ENCODE results near the gene FBXW11. TPM values are rescaled to one million over a fixed set of nuclear protein-coding genes. Genes with fewer than 3 reads are reported as not detected.

Gene FBXW11
- total RNA-seq (ENCODE audit: low replicate concordance), result 64.8 and 68.4 TPM in 2 replicates

GRCh38 chr5:172006321-172007174 lies at the start of gene FBXW11:
Gene FBXW11 (minus strand): TSS chr5:172006638. CDS start chr5:172006502, 136 bp downstream.
- TF ChIP-seq, protein P1, sequence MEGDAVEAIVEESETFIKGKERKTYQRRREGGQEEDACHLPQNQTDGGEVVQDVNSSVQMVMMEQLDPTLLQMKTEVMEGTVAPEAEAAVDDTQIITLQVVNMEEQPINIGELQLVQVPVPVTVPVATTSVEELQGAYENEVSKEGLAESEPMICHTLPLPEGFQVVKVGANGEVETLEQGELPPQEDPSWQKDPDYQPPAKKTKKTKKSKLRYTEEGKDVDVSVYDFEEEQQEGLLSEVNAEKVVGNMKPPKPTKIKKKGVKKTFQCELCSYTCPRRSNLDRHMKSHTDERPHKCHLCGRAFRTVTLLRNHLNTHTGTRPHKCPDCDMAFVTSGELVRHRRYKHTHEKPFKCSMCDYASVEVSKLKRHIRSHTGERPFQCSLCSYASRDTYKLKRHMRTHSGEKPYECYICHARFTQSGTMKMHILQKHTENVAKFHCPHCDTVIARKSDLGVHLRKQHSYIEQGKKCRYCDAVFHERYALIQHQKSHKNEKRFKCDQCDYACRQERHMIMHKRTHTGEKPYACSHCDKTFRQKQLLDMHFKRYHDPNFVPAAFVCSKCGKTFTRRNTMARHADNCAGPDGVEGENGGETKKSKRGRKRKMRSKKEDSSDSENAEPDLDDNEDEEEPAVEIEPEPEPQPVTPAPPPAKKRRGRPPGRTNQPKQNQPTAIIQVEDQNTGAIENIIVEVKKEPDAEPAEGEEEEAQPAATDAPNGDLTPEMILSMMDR (IDR thresholded peaks at IDR 0.05; ENCODE audit: insufficient read depth, low read length), result no peak
- peak within 1 kb of the TSS; percentile 94 for H3K4me3 ChIP-seq (ENCODE audit: low read depth, low read length)
- peak; percentile 95 for DNase-seq (ENCODE audit: low read depth)

- no peak overlapping the region for H3K4me3 ChIP-seq (ENCODE audit: low read depth, low read length)
- TF ChIP-seq, protein P1 (IDR thresholded peaks at IDR 0.05; ENCODE audit: insufficient read depth, low read length), result no peak
- DNase-seq (ENCODE audit: low read depth), result no peak
These were observed 49.6 kb upstream of the FBXW11 start for GRCh38 chr5:172055996-172056395.

- no peak for DNase-seq (ENCODE audit: low read depth)
- TF ChIP-seq, protein P1 (IDR thresholded peaks at IDR 0.05; ENCODE audit: insufficient read depth, low read length), result no peak
- no peak overlapping the region for H3K4me3 ChIP-seq (ENCODE audit: low read depth, low read length)
These were observed 49.0 kb upstream of the FBXW11 start for GRCh38 chr5:172055421-172055820.

GRCh38 chr5:172054611-172055153 lies 48.2 kb upstream of the FBXW11 start:
- no peak for DNase-seq (ENCODE audit: low read depth)
- TF ChIP-seq, protein P1 (IDR thresholded peaks at IDR 0.05; ENCODE audit: insufficient read depth, low read length), result no peak
- no peak overlapping the region for H3K4me3 ChIP-seq (ENCODE audit: low read depth, low read length)

- TF ChIP-seq, protein P1 (IDR thresholded peaks at IDR 0.05; ENCODE audit: insufficient read depth, low read length), result peak; percentile 62
- peak; percentile 94 for DNase-seq (ENCODE audit: low read depth)
- H3K4me3 ChIP-seq (ENCODE audit: low read depth, low read length), result no peak overlapping the region
These were observed 46.2 kb upstream of the FBXW11 start for GRCh38 chr5:172052450-172053236.

DNA sequence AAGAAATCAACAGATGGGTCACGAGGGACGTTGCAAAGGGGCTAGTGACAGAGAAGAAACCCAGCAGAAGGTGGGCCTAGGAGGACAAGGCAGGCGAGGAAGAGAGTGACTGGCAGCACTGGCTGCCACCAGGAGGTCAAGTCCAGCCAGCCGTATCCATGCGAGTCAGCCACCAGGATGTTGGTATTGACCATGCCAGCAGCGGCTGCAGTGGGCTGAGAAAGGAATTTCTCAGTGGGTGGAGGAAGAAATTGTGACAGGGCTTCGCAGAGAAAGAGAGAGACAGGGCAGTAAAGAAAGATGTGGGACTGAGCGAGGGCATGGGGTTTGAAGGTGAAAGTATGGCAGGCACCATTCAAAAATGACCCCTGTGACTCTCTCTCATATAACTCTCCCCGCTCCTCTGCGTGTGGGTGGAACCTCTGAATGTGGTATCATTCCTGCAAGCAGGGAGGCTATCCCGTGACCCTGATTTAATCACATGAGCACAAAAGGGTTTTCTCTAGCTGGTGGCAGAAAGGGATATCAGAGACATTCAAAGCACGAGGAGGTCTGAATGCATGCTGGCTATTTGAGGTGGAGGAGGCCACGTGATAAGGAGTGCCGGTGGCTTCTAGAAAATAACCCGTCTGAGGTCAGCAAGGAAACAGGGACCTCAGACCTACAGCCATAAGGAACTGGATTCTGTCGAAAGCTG lies 45.4 kb upstream of the FBXW11 start:
- DNase-seq (ENCODE audit: low read depth), result no peak
- TF ChIP-seq, protein P1 (IDR thresholded peaks at IDR 0.05; ENCODE audit: insufficient read depth, low read length), result no peak
- H3K4me3 ChIP-seq (ENCODE audit: low read depth, low read length), result no peak overlapping the region
